HEK293T (cell line): ENCODE data around the gene RBM8A.
"Not testable (repeated sequence)": the region's sequence is repeated elsewhere in the genome, so short reads cannot be mapped to it uniquely, and the experiment has no call there.

Experiments used
- BHLHE40 ChIP-seq: fragments of 450-650 bp; IDR thresholded peaks from 2 replicates; pipeline ENCODE4 v1.6.1; 2016; ENCODE audit warnings: mild to moderate bottlenecking, moderate library complexity, borderline replicate concordance
- ELF4 ChIP-seq: fragments of 450-650 bp; IDR thresholded peaks from 2 replicates; pipeline ENCODE4 v1.6.1; 2017; ENCODE audit warnings: antibody characterized with exemption
- FOXA1 ChIP-seq: fragments of 450-650 bp; IDR thresholded peaks from 2 replicates; pipeline ENCODE4 v1.6.1; 2016; ENCODE audit warnings: mild to moderate bottlenecking
- FOXK2 ChIP-seq: fragments of 450-650 bp; IDR thresholded peaks from 2 replicates; pipeline ENCODE4 v1.6.1; 2016; ENCODE audit warnings: mild to moderate bottlenecking
- L3MBTL2 ChIP-seq: fragments of 450-650 bp; conservative IDR thresholded peaks from 2 replicates; pipeline ENCODE4 v1.6.1; 2016; ENCODE audit warnings: mild to moderate bottlenecking
- SP1 ChIP-seq: fragments of 450-650 bp; IDR thresholded peaks from 2 replicates; pipeline ENCODE4 v1.6.1; 2017
- SUZ12 ChIP-seq: fragments of 450-650 bp; IDR thresholded peaks from 2 replicates; pipeline ENCODE4 v1.6.1; 2016; ENCODE audit warnings: mild to moderate bottlenecking

DNA sequence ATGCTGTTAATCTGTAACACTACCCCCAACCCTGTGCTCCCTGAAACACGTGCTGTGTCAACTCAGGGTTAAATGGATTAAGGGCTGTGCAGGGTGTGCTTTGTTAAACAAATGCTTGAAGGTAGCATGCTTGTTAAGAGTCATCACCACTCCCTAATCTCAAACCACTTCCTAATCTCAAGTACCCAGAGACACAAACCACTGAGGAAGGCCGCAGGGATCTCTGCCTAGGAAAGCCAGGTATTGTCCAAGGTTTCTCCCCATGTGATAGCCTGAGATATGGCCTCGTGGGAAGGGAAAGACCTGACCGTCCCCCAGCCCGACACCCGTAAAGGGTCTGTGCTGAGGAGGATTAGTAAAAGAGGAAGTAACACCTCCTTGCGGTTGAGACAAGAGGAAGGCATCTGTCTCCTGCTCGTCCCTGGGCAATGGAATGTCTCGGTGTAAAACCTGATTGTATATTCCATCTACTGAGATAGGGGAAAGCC lies 5.3 kb upstream of the RBM8A start:
- TF ChIP-seq SP1, SUZ12, FOXA1, ELF4, FOXK2, BHLHE40, L3MBTL2: not testable (repeated sequence)
